ENCODE measurements around the gene AGAP1.

Gene AGAP1

DNA sequence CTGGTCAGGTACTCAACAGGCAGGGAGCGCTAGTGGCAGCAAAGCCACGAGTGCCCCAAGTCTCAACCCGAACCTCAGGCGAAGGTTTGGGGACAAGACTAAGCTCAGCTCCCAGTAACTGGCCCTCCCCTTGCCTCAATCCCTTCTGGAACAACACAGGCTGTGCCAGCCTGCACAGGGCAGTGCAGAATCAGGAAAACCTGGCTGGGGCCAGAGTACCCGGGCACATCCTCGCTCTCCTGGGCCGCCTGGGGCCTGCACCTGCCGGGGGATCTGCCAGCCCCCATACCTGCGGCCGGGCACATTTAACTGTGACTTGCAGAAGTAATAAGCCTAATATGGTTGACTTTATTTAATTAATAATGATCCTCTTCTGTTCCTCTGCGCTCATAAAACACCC is 613.7 kb downstream of the AGAP1 start:
- Histone ChIP-seq H3K4me3 (ENCODE audit: low read depth in 1 of 2, low read length in 2 of 2) (no peak overlapping the region), H3K4me1 (ENCODE audit: control insufficient read depth in 1 of 2, insufficient read depth in 2 of 2, low read length in 2 of 2) (no peaks in the 10 kb centered on the region), H3K36me3 (ENCODE audit: control insufficient read depth in 1 of 2, insufficient read depth in 2 of 2, low read length in 2 of 2) (no peaks in the 10 kb centered on the region), H3K9ac (ENCODE audit: low read depth in 1 of 2, low read length in 2 of 2) (no peak overlapping the region), H3K27ac (ENCODE audit: low read depth, low read length) (no peak overlapping the region), H3K27me3 (ENCODE audit: control insufficient read depth in 1 of 2, insufficient read depth in 2 of 2, low read length in 2 of 2) (no peaks in the 10 kb centered on the region), H3K9me3 (ENCODE audit: control insufficient read depth in 1 of 2, low read length in 2 of 2) (no peaks in the 10 kb centered on the region)

DNA sequence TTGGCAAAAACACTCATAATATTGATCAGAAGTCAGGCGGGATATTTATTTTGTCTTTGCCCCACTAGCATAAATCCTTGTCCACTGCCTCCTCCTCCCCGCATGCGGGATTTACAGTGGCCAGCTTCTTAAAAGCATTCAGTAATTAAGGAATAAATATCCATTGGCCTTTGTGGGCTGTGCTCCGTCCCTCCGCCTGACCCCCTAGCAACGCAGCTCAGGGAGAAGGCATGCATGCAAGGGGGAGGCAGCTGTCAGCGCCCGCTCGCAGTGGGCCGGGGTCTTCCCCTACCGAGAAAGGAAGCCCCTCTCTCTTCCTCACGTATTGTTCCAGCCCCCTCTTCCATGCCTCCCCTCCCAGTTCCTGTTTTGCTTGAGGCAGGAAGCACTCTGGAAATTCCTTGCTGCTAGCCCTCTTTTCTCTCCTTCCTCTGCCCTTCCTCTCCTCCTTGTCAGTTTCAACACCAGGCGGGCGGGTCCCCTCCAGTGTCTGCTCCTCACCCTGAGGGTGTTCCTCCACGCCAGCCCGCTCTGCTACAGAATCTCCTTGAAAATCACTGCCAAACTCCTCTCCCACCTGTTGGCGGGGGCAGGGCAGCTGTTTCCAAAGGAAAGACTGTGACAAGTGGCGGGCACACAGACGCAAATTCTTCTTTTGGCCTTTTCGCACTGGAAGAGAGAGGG is 614.2 kb downstream of the AGAP1 start:
- Histone ChIP-seq H3K4me1 (ENCODE audit: control insufficient read depth in 1 of 2, insufficient read depth in 2 of 2, low read length in 2 of 2) (no peaks in the 10 kb centered on the region), H3K36me3 (ENCODE audit: control insufficient read depth in 1 of 2, insufficient read depth in 2 of 2, low read length in 2 of 2) (no peaks in the 10 kb centered on the region), H3K4me3 (ENCODE audit: low read depth in 1 of 2, low read length in 2 of 2) (no peak overlapping the region), H3K9ac (ENCODE audit: low read depth in 1 of 2, low read length in 2 of 2) (no peak overlapping the region), H3K27me3 (ENCODE audit: control insufficient read depth in 1 of 2, insufficient read depth in 2 of 2, low read length in 2 of 2) (no peaks in the 10 kb centered on the region), H3K27ac (ENCODE audit: low read depth, low read length) (no peak overlapping the region), H3K9me3 (ENCODE audit: control insufficient read depth in 1 of 2, low read length in 2 of 2) (no peaks in the 10 kb centered on the region)

- Histone ChIP-seq H3K9ac (ENCODE audit: low read depth in 1 of 2, low read length in 2 of 2) (no peak overlapping the region), H3K27ac (ENCODE audit: low read depth, low read length) (no peak overlapping the region), H3K36me3 (ENCODE audit: control insufficient read depth in 1 of 2, insufficient read depth in 2 of 2, low read length in 2 of 2) (no peaks in the 10 kb centered on the region), H3K27me3 (ENCODE audit: control insufficient read depth in 1 of 2, insufficient read depth in 2 of 2, low read length in 2 of 2) (no peaks in the 10 kb centered on the region), H3K4me1 (ENCODE audit: control insufficient read depth in 1 of 2, insufficient read depth in 2 of 2, low read length in 2 of 2) (no peaks in the 10 kb centered on the region), H3K4me3 (ENCODE audit: low read depth in 1 of 2, low read length in 2 of 2) (no peak overlapping the region), H3K9me3 (ENCODE audit: control insufficient read depth in 1 of 2, low read length in 2 of 2) (no peaks in the 10 kb centered on the region)
These were observed 615.2 kb downstream of the AGAP1 start for GRCh38 chr2:236109061-236109460.

DNA sequence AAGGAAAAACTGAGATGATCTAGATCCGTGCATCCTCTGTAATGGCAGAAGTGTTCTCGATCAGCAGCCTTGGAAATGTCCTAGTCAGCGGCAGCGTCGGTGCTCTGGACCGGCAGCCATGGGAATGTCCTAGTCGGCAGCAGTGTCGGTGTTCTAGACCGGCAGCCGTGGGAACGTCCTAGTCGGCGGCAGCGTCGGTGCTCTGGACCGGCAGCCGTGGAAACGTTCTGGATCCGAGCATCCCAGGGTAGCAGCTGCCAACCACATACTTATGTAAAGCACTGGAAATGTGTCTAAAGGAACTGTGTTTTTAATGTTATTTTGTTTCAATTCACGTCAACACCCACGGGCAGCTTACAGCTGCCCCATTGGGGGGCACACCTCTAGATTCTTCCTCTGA is 615.6 kb downstream of the AGAP1 start:
- Histone ChIP-seq H3K27ac (ENCODE audit: low read depth, low read length) (no peak overlapping the region), H3K4me1 (ENCODE audit: control insufficient read depth in 1 of 2, insufficient read depth in 2 of 2, low read length in 2 of 2) (no peaks in the 10 kb centered on the region), H3K9me3 (ENCODE audit: control insufficient read depth in 1 of 2, low read length in 2 of 2) (no peaks in the 10 kb centered on the region), H3K36me3 (ENCODE audit: control insufficient read depth in 1 of 2, insufficient read depth in 2 of 2, low read length in 2 of 2) (no peaks in the 10 kb centered on the region), H3K27me3 (ENCODE audit: control insufficient read depth in 1 of 2, insufficient read depth in 2 of 2, low read length in 2 of 2) (no peaks in the 10 kb centered on the region), H3K4me3 (ENCODE audit: low read depth in 1 of 2, low read length in 2 of 2) (no peak overlapping the region), H3K9ac (ENCODE audit: low read depth in 1 of 2, low read length in 2 of 2) (no peak overlapping the region)

GRCh38 chr2:236112466-236112865 is 618.6 kb downstream of the AGAP1 start:
- no peaks in the 10 kb centered on the region for H3K9me3 ChIP-seq (ENCODE audit: control insufficient read depth in 1 of 2, low read length in 2 of 2)
- no peak overlapping the region for H3K9ac ChIP-seq (ENCODE audit: low read depth in 1 of 2, low read length in 2 of 2)
- H3K36me3 ChIP-seq (ENCODE audit: control insufficient read depth in 1 of 2, insufficient read depth in 2 of 2, low read length in 2 of 2), result no peaks in the 10 kb centered on the region
- no peaks in the 10 kb centered on the region for H3K27me3 ChIP-seq (ENCODE audit: control insufficient read depth in 1 of 2, insufficient read depth in 2 of 2, low read length in 2 of 2)
- no peak overlapping the region for H3K27ac ChIP-seq (ENCODE audit: low read depth, low read length)
- H3K4me3 ChIP-seq (ENCODE audit: low read depth in 1 of 2, low read length in 2 of 2), result no peak overlapping the region
- no peaks in the 10 kb centered on the region for H3K4me1 ChIP-seq (ENCODE audit: control insufficient read depth in 1 of 2, insufficient read depth in 2 of 2, low read length in 2 of 2)

DNA sequence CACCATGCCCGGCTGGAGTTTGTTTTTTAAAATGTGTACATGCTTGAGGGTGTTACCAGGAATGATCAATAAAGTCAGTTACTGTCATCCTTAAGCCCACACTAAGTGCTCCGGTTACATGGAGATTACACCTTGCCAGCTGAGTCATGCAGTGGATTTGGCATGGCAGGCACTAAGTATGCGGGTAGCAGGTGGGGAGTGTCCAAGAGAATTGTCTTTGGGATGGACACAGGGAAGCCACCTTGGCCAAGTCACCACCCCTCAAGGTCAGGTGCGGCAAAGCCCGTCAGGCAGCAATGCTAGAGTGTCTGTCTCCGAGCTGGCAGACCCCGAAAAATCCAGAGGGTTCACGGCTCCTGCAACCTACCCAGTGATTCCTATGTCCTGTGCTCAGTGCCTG is 619.6 kb downstream of the AGAP1 start:
- no peaks in the 10 kb centered on the region for H3K36me3 ChIP-seq (ENCODE audit: control insufficient read depth in 1 of 2, insufficient read depth in 2 of 2, low read length in 2 of 2)
- H3K27ac ChIP-seq (ENCODE audit: low read depth, low read length), result no peak overlapping the region
- no peaks in the 10 kb centered on the region for H3K4me1 ChIP-seq (ENCODE audit: control insufficient read depth in 1 of 2, insufficient read depth in 2 of 2, low read length in 2 of 2)
- no peak overlapping the region for H3K9ac ChIP-seq (ENCODE audit: low read depth in 1 of 2, low read length in 2 of 2)
- no peaks in the 10 kb centered on the region for H3K27me3 ChIP-seq (ENCODE audit: control insufficient read depth in 1 of 2, insufficient read depth in 2 of 2, low read length in 2 of 2)
- no peak overlapping the region for H3K4me3 ChIP-seq (ENCODE audit: low read depth in 1 of 2, low read length in 2 of 2)
- H3K9me3 ChIP-seq (ENCODE audit: control insufficient read depth in 1 of 2, low read length in 2 of 2), result no peaks in the 10 kb centered on the region

- Histone ChIP-seq H3K27ac (ENCODE audit: low read depth, low read length) (no peak overlapping the region), H3K27me3 (ENCODE audit: control insufficient read depth in 1 of 2, insufficient read depth in 2 of 2, low read length in 2 of 2) (no peaks in the 10 kb centered on the region), H3K4me1 (ENCODE audit: control insufficient read depth in 1 of 2, insufficient read depth in 2 of 2, low read length in 2 of 2) (no peaks in the 10 kb centered on the region), H3K36me3 (ENCODE audit: control insufficient read depth in 1 of 2, insufficient read depth in 2 of 2, low read length in 2 of 2) (no peaks in the 10 kb centered on the region), H3K9ac (ENCODE audit: low read depth in 1 of 2, low read length in 2 of 2) (no peak overlapping the region), H3K9me3 (ENCODE audit: control insufficient read depth in 1 of 2, low read length in 2 of 2) (no peaks in the 10 kb centered on the region), H3K4me3 (ENCODE audit: low read depth in 1 of 2, low read length in 2 of 2) (no peak overlapping the region)
These were observed 620.1 kb downstream of the AGAP1 start for GRCh38 chr2:236113948-236114347.

GRCh38 chr2:236114959-236115358 is 621.1 kb downstream of the AGAP1 start:
- Histone ChIP-seq H3K36me3 (ENCODE audit: control insufficient read depth in 1 of 2, insufficient read depth in 2 of 2, low read length in 2 of 2) (no peaks in the 10 kb centered on the region), H3K4me3 (ENCODE audit: low read depth in 1 of 2, low read length in 2 of 2) (no peak overlapping the region), H3K4me1 (ENCODE audit: control insufficient read depth in 1 of 2, insufficient read depth in 2 of 2, low read length in 2 of 2) (no peaks in the 10 kb centered on the region), H3K9me3 (ENCODE audit: control insufficient read depth in 1 of 2, low read length in 2 of 2) (no peaks in the 10 kb centered on the region), H3K27ac (ENCODE audit: low read depth, low read length) (no peak overlapping the region), H3K9ac (ENCODE audit: low read depth in 1 of 2, low read length in 2 of 2) (no peak overlapping the region), H3K27me3 (ENCODE audit: control insufficient read depth in 1 of 2, insufficient read depth in 2 of 2, low read length in 2 of 2) (no peaks in the 10 kb centered on the region)

GRCh38 chr2:236117401-236117800 is 623.6 kb downstream of the AGAP1 start:
- no peaks in the 10 kb centered on the region for H3K9me3 ChIP-seq (ENCODE audit: control insufficient read depth in 1 of 2, low read length in 2 of 2)
- H3K27ac ChIP-seq (ENCODE audit: low read depth, low read length), result no peak overlapping the region
- no peaks in the 10 kb centered on the region for H3K27me3 ChIP-seq (ENCODE audit: control insufficient read depth in 1 of 2, insufficient read depth in 2 of 2, low read length in 2 of 2)
- no peaks in the 10 kb centered on the region for H3K4me1 ChIP-seq (ENCODE audit: control insufficient read depth in 1 of 2, insufficient read depth in 2 of 2, low read length in 2 of 2)
- peaks cover 8 to 12% of the 10 kb centered on the region in 2 donors for H3K36me3 ChIP-seq (ENCODE audit: control insufficient read depth in 1 of 2, insufficient read depth in 2 of 2, low read length in 2 of 2)
- no peak overlapping the region for H3K4me3 ChIP-seq (ENCODE audit: low read depth in 1 of 2, low read length in 2 of 2)
- H3K9ac ChIP-seq (ENCODE audit: low read depth in 1 of 2, low read length in 2 of 2), result no peak overlapping the region

- Histone ChIP-seq H3K9me3 (ENCODE audit: control insufficient read depth in 1 of 2, low read length in 2 of 2) (no peaks in the 10 kb centered on the region), H3K4me1 (ENCODE audit: control insufficient read depth in 1 of 2, insufficient read depth in 2 of 2, low read length in 2 of 2) (no peaks in the 10 kb centered on the region), H3K27ac (ENCODE audit: low read depth, low read length) (no peak overlapping the region), H3K27me3 (ENCODE audit: control insufficient read depth in 1 of 2, insufficient read depth in 2 of 2, low read length in 2 of 2) (no peaks in the 10 kb centered on the region), H3K4me3 (ENCODE audit: low read depth in 1 of 2, low read length in 2 of 2) (no peak overlapping the region), H3K9ac (ENCODE audit: low read depth in 1 of 2, low read length in 2 of 2) (no peak overlapping the region), H3K36me3 (ENCODE audit: control insufficient read depth in 1 of 2, insufficient read depth in 2 of 2, low read length in 2 of 2) (peaks cover 8 to 14% of the 10 kb centered on the region in 2 donors)
These were observed 624.0 kb downstream of the AGAP1 start for GRCh38 chr2:236117861-236118269.

- Histone ChIP-seq H3K36me3 (ENCODE audit: control insufficient read depth in 1 of 2, insufficient read depth in 2 of 2, low read length in 2 of 2) (peaks cover 8 to 15% of the 10 kb centered on the region in 2 donors), H3K9ac (ENCODE audit: low read depth in 1 of 2, low read length in 2 of 2) (no peak overlapping the region), H3K4me1 (ENCODE audit: control insufficient read depth in 1 of 2, insufficient read depth in 2 of 2, low read length in 2 of 2) (no peaks in the 10 kb centered on the region), H3K27me3 (ENCODE audit: control insufficient read depth in 1 of 2, insufficient read depth in 2 of 2, low read length in 2 of 2) (no peaks in the 10 kb centered on the region), H3K9me3 (ENCODE audit: control insufficient read depth in 1 of 2, low read length in 2 of 2) (no peaks in the 10 kb centered on the region), H3K27ac (ENCODE audit: low read depth, low read length) (no peak overlapping the region), H3K4me3 (ENCODE audit: low read depth in 1 of 2, low read length in 2 of 2) (no peak overlapping the region)
These were observed 625.2 kb downstream of the AGAP1 start for GRCh38 chr2:236119003-236119402.

Measured in duodenal mucosa (tissue), 2 donors.